K562 (cell line): ENCODE results near the gene DCAF8. TPM values are rescaled to one million over a fixed set of nuclear protein-coding genes. Genes with fewer than 3 reads are reported as not detected.
A peak's percentile ranks its signal among the peaks of the same experiment; 100 is the strongest.

ENCODE experiments used
- ATAC-seq: fragments of 200-7000 bp; cut with Tn5 transposase; 3 replicates; pipeline ENCODE4 v1.9.1; 2020; ENCODE audit warnings: moderate library complexity
- BruUV-seq: library from RNA; stranded (reverse); fragments of 400-500 nt; replicated peaks from 2 replicates; lab custom pipeline; 2021; lab: Mats Ljungman, UMichigan
- CTCF ChIA-PET: fragments of 300-600 bp; formaldehyde crosslinking; extraction: SDS; loops from one replicate; lab custom pipeline; 2021; ENCODE audit warnings: low intra/inter-chr PET ratio; lab: Yijun Ruan, JAX
- POLR2A ChIA-PET: fragments of 300-600, 350-650 bp; sonication (Branson Sonifier 250); formaldehyde crosslinking; extraction: SDS; loops from one replicate; lab custom pipeline; 2021; ENCODE audit warnings: antibody characterized with exemption, inconsistent platforms; lab: Yijun Ruan, JAX
- DNase-seq, 4 experiments: peaks; one replicate each; pipeline versions ENCODE4 v3.0.0 to v3.0.0-alpha.2; 2011 to 2018; ENCODE audit warnings: low spot score in 3 of 4, mixed read lengths in 3 of 4; ENCODE audit errors: extremely low read depth in 1 of 4
- FAIRE-seq: peaks from 2 replicates; lab custom pipeline; 2011; peaks lifted over from hg19 to GRCh38; lab: Jason Lieb, UNC
- H2AFZ ChIP-seq: 2 replicates; pipeline ENCODE4 v1.6.0; 2011; ENCODE audit warnings: low read depth, low read length, control low read depth, inconsistent platforms
- H3K27ac ChIP-seq: fragments of 200-600 bp; 3 replicates; pipeline ENCODE4 v1.8.0; 2011; ENCODE audit warnings: low read depth, mild to moderate bottlenecking, control low read depth, inconsistent platforms, low read length, moderate library complexity, mixed read lengths; ENCODE audit errors: extremely low read depth
- H3K27me3 ChIP-seq, 2 experiments: fragments of 300-600 bp in 1 of 2; 2 replicates in 1 of 2; 3 replicates in 1 of 2; pipeline versions ENCODE4 v1.6.0 to v1.8.0; 2011; ENCODE audit warnings: inconsistent platforms in 2 of 2, low read length in 2 of 2, mild to moderate bottlenecking in 1 of 2, mixed read lengths in 1 of 2, moderate library complexity in 1 of 2; ENCODE audit not compliant: control insufficient read depth in 2 of 2, insufficient read depth in 2 of 2
- H3K36me3 ChIP-seq: fragments of 300-600 bp; 3 replicates; pipeline ENCODE4 v1.8.0; 2011; ENCODE audit warnings: mild to moderate bottlenecking, low read length, inconsistent platforms; ENCODE audit not compliant: control insufficient read depth, insufficient read depth
- H3K4me1 ChIP-seq, 2 experiments: fragments of 200-600 bp in 1 of 2; replicated peaks in 1 of 2; 2 replicates in 1 of 2; 3 replicates in 1 of 2; pipeline versions ENCODE4 v1.5.1 to v1.8.0; 2011; ENCODE audit warnings: inconsistent platforms in 2 of 2, low read length in 2 of 2, mild to moderate bottlenecking in 1 of 2, mixed read lengths in 1 of 2, moderate library complexity in 1 of 2; ENCODE audit not compliant: control insufficient read depth in 2 of 2, insufficient read depth in 2 of 2
- H3K4me2 ChIP-seq: 2 replicates; pipeline ENCODE4 v1.6.1; 2011; ENCODE audit warnings: low read length, control low read depth, inconsistent platforms, mixed read lengths; ENCODE audit not compliant: insufficient read depth
- H3K4me3 ChIP-seq: fragments of 200-600 bp; sonication (generic), shearing (Covaris generic); 2 replicates; pipeline ENCODE4 v1.5.1; 2016; ENCODE audit warnings: control low read depth, inconsistent platforms
- H3K79me2 ChIP-seq: fragments of 200-600 bp; 3 replicates; pipeline ENCODE4 v1.8.0; 2011; ENCODE audit warnings: low read length, inconsistent platforms; ENCODE audit not compliant: control insufficient read depth, insufficient read depth
- H3K9ac ChIP-seq, 2 experiments: 2 replicates each; pipeline versions ENCODE4 v1.6.0 to v1.6.1; 2011; ENCODE audit warnings: low read depth in 2 of 2, low read length in 2 of 2, control low read depth in 1 of 2, inconsistent platforms in 1 of 2, mild to moderate bottlenecking in 1 of 2, mixed read lengths in 1 of 2; ENCODE audit not compliant: insufficient read depth in 1 of 2
- H3K9me1 ChIP-seq: one replicate; pipeline ENCODE4 v1.6.0; 2011; ENCODE audit warnings: inconsistent platforms, mild to moderate bottlenecking, low read length, moderate library complexity; ENCODE audit not compliant: control insufficient read depth, insufficient read depth
- H3K9me3 ChIP-seq: replicated peaks from 2 replicates; pipeline ENCODE4 v1.5.1; 2011; ENCODE audit warnings: low read depth, low read length, inconsistent platforms; ENCODE audit not compliant: control insufficient read depth, insufficient read depth
- H4K20me1 ChIP-seq: replicated peaks from 2 replicates; pipeline ENCODE4 v1.6.1; 2011; ENCODE audit warnings: low read length, inconsistent platforms, mixed read lengths; ENCODE audit not compliant: control insufficient read depth, insufficient read depth
- ARID1B ChIP-seq: fragments of 450-650 bp; IDR thresholded peaks from 2 replicates; pipeline ENCODE4 v1.6.1; 2016; ENCODE audit warnings: antibody characterized with exemption, mild to moderate bottlenecking, inconsistent platforms
- CBX1 ChIP-seq: sonication (generic); IDR thresholded peaks from 2 replicates; pipeline ENCODE4 v1.6.1; 2016; ENCODE audit warnings: antibody characterized with exemption, low read depth, mild to moderate bottlenecking
- CSDE1 ChIP-seq, 2 experiments: fragments of 450-650 bp; IDR thresholded peaks; 2 replicates each; pipeline ENCODE4 v1.6.1; 2016; ENCODE audit warnings: mild to moderate bottlenecking in 1 of 2
- EHMT2 ChIP-seq: fragments of 450-650 bp; IDR thresholded peaks from 2 replicates; pipeline ENCODE4 v1.6.1; 2018; ENCODE audit warnings: antibody characterized with exemption
- NFRKB ChIP-seq: fragments of 450-650 bp; IDR thresholded peaks from 2 replicates; pipeline ENCODE4 v1.6.1; 2016; ENCODE audit warnings: low read depth
- SMC3 ChIP-seq: conservative IDR thresholded peaks from 2 replicates; pipeline ENCODE4 v1.6.1; 2011; ENCODE audit warnings: low read depth, low read length, improper control_type of control experiment; ENCODE audit not compliant: insufficient read depth
- SPI1 ChIP-seq: IDR thresholded peaks from 2 replicates; pipeline ENCODE4 v1.6.1; 2011; ENCODE audit warnings: low read depth, low read length, control low read depth, borderline replicate concordance
- SUPT5H ChIP-seq: fragments of 450-650 bp; IDR thresholded peaks from 2 replicates; pipeline ENCODE4 v1.6.1; 2016
- THRAP3 ChIP-seq: fragments of 450-650 bp; IDR thresholded peaks from 2 replicates; pipeline ENCODE4 v1.6.1; 2016; ENCODE audit warnings: mild to moderate bottlenecking, inconsistent platforms, borderline replicate concordance
- ZNF740 ChIP-seq, 3 experiments: fragments of 200-800 bp in 1 of 3; sonication (Bioruptor generic) in 1 of 3; sonication (generic) in 1 of 3; formaldehyde crosslinking in 1 of 3; IDR thresholded peaks; 2 replicates each; pipeline versions ENCODE4 v1.6.1 to v1.8.0; 2016 to 2022; ENCODE audit warnings: mild to moderate bottlenecking in 2 of 3, missing compliant biosample characterization in 2 of 3, missing genetic modification characterization in 2 of 3, missing genetic modification reagents in 1 of 3
- whole genome bisulfite sequencing: fragments of 100-300 bp; shearing (Covaris generic); methylation state at CpG from one replicate; pipeline ENCODE4 v1.1.6; 2016; ENCODE audit warnings: low coverage, mixed read lengths; ENCODE audit not compliant: insufficient coverage; ENCODE audit errors: missing lambda C conversion rate; 5-methylcytosine and 5-hydroxymethylcytosine counted together
- in situ Hi-C: fragments of 300-500 bp; cut with MboI; formaldehyde crosslinking; loops from 4 replicates; pipeline ENCODE4 v1.15.0; 2018; ENCODE audit warnings: inconsistent platforms, mixed read lengths
- intact Hi-C: fragments of 100-400 bp; cut with micrococcal nuclease; formaldehyde crosslinking; loops from 2 replicates; pipeline ENCODE4 v1.14.2; 2022
- polyA plus RNA-seq, 8 experiments: library from polyadenylated mRNA; depleted of rRNA in 4 of 8; stranded (reverse) in 5 of 8; unstranded in 3 of 8; fragments of >200 nt; fragmentation: Nextera tagmentation in 2 of 8; fragmentation: Illumina TruSeq in 1 of 8; extraction: Ambion mirVana in 2 of 8; extraction: Trizol in 1 of 8; gene quantifications; 2 replicates each; pipeline versions ENCODE4 v1.2.1 to v1.2.3, GENCODE V29; 2011 to 2014; ENCODE audit warnings: inconsistent platforms in 1 of 8, missing spikeins in 1 of 8
- total RNA-seq, 7 experiments: library from RNA; depleted of rRNA in 6 of 7; stranded (reverse); fragments of >200 nt in 6 of 7; fragmentation: Illumina TruSeq in 2 of 7; extraction: Trizol in 2 of 7; gene quantifications; 2 replicates each; pipeline versions ENCODE4 v1.2.1 to v1.2.3, GENCODE V29; 2011 to 2021; ENCODE audit warnings: low replicate concordance in 1 of 7
- TF ChIP-seq, protein P1 (sequence below): fragments of 250-450 bp; sonication (Bioruptor Pico); IDR thresholded peaks from 2 replicates; pipeline ENCODE4 v1.5.0; 2021
- TF ChIP-seq, protein P2 (sequence below): fragments of 450-650 bp; IDR thresholded peaks from 2 replicates; pipeline ENCODE4 v1.6.1; 2016

Gene DCAF8
- total and polyA plus RNA-seq, 9 of the 15 experiments (the other 6 are each of a cell fraction or from before 2014, with no cell fraction given), result 11.6 to 149 (median 81.3) TPM

- WGBS, result 63% methylated on average over 9 of the region's 9 CpGs
- POLR2A ChIA-PET, result interaction anchor here (0.5 to 1.2 kb wide), 2 partner anchors 9 to 11 kb away, joined by 3 read pairs; no protein-coding TSS in a partner anchor
These were observed 55.8 kb downstream of the DCAF8 start for GRCh38 chr1:160206421-160207117.

More at GRCh38 chr1:160206421-160207117, 55.8 kb downstream of the DCAF8 start:
- FAIRE-seq (peak; percentile 77), ATAC-seq (no peak), DNase-seq (peak in 2 of 4 experiments; percentile 35 to 43)
- in situ Hi-C loops, result no loop called here
- TF ChIP-seq EHMT2 (0 out of 2 replicates have a peak, but pooled peaks have one; percentile 13), SUPT5H (peak; percentile 31), NFRKB (0 out of 2 replicates have a peak, but pooled peaks have one; percentile 19), ZNF740 (CRISPR knock-in tag; IDR thresholded peaks at IDR 0.05) (0 out of 2 replicates have a peak, but pooled peaks have one; percentile 0), ZNF740 (tag; IDR thresholded peaks at IDR 0.05) (no peak), SMC3 (no peak), CBX1 (no peak), CSDE1 (IDR thresholded peaks at IDR 0.05) (0 out of 4 replicates have a peak, but pooled peaks of 1 of the 2 experiments have one; percentile 66), SPI1 (0 out of 2 replicates have a peak, but pooled peaks have one; percentile 7), THRAP3 (0 out of 2 replicates have a peak, but pooled peaks have one; percentile 21), ARID1B (peak; percentile 23; the same call in 1 of the 2 replicates)
- TF ChIP-seq, protein P1, sequence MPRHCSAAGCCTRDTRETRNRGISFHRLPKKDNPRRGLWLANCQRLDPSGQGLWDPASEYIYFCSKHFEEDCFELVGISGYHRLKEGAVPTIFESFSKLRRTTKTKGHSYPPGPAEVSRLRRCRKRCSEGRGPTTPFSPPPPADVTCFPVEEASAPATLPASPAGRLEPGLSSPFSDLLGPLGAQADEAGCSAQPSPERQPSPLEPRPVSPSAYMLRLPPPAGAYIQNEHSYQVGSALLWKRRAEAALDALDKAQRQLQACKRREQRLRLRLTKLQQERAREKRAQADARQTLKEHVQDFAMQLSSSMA (CRISPR knock-in tag), result no peak
- TF ChIP-seq, protein P2, sequence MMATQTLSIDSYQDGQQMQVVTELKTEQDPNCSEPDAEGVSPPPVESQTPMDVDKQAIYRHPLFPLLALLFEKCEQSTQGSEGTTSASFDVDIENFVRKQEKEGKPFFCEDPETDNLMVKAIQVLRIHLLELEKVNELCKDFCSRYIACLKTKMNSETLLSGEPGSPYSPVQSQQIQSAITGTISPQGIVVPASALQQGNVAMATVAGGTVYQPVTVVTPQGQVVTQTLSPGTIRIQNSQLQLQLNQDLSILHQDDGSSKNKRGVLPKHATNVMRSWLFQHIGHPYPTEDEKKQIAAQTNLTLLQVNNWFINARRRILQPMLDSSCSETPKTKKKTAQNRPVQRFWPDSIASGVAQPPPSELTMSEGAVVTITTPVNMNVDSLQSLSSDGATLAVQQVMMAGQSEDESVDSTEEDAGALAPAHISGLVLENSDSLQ, result no peak
- Histone ChIP-seq H3K36me3 (peaks cover 44% of the 10 kb centered on the region; the same call in 2 of the 3 replicates), H3K9me3 (no peaks in the 10 kb centered on the region), H4K20me1 (peaks cover 3% of the 10 kb centered on the region; the same call in 1 of the 2 replicates), H2AFZ (no peak overlapping the region), H3K9me1 (no peaks in the 10 kb centered on the region), H3K4me3 (peak overlapping the region; percentile 94; the same call in 1 of the 2 replicates), H3K4me1 (peaks cover 25 to 30% of the 10 kb centered on the region in 2 experiments), H3K9ac (peak overlapping the region; percentile 94 to 99; a peak in 3 of 4 replicates), H3K4me2 (peak overlapping the region; percentile 92), H3K79me2 (peaks cover 16% of the 10 kb centered on the region), H3K27me3 (no peaks in the 10 kb centered on the region), H3K27ac (no peak overlapping the region; the same call in 2 of the 3 replicates)
- intact Hi-C loops, result no loop called here
- CTCF ChIA-PET, result interaction anchor here (1.1 kb wide), 1 partner anchor 85 kb away, joined by 3 read pairs; no protein-coding TSS in a partner anchor
- BruUV-seq, result no TSS peak
